ENCODE data around the gene JPT1.
"Not testable (repeated sequence)": the region's sequence is repeated elsewhere in the genome, so short reads cannot be mapped to it uniquely, and the experiment has no call there.

JPT1 gene

GRCh38 chr17:75130632-75131277, 23.6 kb downstream of the JPT1 start:
- peak; percentile 81 for DNase-seq (ENCODE audit: low read depth, low spot score)

- DNase-seq (ENCODE audit: low read depth, low spot score), result no peak
Measured at GRCh38 chr17:75130059-75130631, 24.2 kb downstream of the JPT1 start.

- no peak for DNase-seq (ENCODE audit: low read depth, low spot score)
Measured at GRCh38 chr17:75129576-75129975, 24.7 kb downstream of the JPT1 start.

DNA sequence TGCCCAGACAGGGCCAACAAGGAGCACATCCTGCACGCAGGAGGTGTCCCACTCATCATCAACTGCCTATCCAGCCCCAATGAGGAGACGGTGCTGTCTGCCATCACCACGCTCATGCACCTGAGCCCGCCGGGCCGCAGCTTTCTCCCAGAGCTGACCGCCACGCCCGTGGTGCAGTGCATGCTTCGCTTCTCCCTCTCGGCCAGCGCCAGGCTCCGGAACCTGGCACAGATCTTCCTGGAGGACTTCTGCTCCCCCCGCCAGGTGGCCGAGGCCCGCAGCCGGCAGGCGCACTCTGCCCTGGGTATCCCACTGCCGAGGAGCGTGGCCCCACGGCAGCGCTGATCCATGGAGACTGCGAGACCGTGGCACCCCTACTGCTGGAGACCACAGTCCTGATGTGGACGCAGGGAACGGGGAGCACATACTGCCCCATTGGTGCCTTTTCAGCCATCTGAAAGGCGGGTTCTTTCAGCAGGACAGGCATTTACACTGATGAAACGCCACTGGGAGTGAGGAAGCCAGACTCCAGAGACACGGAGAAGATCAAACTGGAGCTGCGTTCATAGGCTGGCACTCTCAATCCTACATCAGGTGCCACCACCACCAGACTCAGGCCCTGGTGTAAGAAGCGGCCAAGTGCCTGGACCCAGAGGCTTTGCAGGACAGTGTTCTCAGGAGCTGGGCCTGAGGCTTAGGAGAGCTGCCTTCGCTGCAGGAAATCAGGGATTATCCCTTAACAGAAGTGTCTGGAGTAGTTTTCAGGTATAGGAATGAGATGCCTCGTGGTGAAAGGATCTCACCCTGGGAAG, 25.4 kb downstream of the JPT1 start:
- no peak for DNase-seq (ENCODE audit: low read depth, low spot score)

GRCh38 chr17:75127936-75128335, 26.4 kb downstream of the JPT1 start:
- DNase-seq (ENCODE audit: low read depth, low spot score), result not testable (repeated sequence)

DNA sequence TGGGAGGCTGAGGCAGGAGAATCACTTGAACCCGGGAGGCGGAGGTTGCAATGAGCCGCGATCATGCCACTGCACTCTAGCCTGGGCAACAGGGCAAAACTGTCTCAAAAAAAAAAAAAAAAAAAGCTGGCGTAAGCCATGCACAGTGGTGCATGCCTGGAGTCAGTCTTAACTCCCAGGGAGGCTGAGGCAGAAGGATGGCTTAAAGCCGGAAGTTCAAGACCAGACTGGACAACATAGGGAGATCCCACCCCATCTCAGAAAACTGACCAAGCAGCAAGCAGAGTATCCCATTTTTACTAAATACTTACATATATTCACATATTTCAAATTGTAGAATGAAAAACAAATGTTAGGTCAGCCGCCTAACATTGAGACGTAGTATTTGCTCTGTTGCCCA, 27.4 kb downstream of the JPT1 start:
- DNase-seq (ENCODE audit: low read depth, low spot score), result no peak

GRCh38 chr17:75125984-75126383, 28.3 kb downstream of the JPT1 start:
- DNase-seq (ENCODE audit: low read depth, low spot score), result no peak

GRCh38 chr17:75124819-75125162, 29.5 kb downstream of the JPT1 start:
- no peak for DNase-seq (ENCODE audit: low read depth, low spot score)

DNA sequence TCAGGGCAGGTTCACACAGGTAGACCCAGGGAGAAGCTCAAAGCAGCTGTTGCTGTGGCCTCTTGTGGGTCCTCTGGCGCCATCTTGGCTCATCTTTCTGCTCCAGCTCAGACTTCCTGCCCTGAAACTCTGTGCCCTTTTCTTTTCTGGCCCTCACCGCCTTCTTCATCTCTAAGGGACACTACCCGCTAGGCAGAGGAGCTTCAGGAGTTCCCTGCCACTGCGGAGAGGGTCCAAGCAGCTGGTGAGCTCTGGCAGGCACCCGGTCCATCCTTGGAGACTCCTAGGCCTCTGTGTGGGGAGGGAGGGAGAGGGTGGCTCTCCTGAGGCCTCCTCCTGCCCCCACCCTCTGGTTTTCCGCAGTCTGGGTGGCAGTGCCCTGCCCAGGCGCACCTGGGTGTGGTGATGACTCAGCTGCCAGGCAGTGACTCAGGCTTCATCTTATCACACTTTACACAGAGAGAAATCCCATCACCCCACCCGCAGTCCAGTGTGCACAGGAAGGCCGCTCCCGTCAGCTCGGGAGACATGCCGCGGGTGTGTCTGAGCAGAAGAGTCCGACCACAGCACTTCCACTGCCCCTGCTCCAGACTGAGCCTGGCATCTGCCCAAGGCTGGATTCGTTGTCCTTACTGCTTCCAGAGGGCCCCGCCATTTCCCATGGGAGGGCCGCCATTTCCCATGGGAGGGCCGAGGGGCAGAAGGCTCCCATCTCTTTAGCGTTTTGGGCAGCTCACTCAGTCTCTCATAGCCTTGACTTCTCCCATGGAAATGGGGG, 30.1 kb downstream of the JPT1 start:
- peak; percentile 78 for DNase-seq (ENCODE audit: low read depth, low spot score)

- DNase-seq (ENCODE audit: low read depth, low spot score), result no peak
Measured at GRCh38 chr17:75118307-75118706, 36.0 kb downstream of the JPT1 start.

DNA sequence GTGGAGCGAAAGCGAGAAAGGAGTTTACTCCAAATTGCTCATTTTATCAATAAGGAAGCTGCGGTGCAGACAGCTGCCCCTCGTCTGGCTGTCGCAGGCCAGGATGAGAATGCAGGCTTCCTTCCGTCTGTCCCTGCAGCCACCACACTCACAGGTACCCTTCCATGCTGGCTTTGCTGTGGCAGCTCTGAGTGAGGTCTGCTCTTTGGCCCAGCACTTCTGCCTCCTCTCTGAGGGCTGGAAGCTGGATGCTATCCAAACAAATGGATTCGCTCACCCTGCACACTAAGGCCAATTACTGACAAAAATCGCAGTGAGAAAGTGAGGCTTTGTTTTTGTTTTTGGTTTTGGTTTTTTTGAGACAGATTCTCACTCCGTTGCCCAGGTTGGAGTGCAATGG, 37.6 kb downstream of the JPT1 start:
- no peak for DNase-seq (ENCODE audit: low read depth, low spot score)

GRCh38 chr17:75115555-75115954, 38.8 kb downstream of the JPT1 start:
- DNase-seq (ENCODE audit: low read depth, low spot score), result no peak

DNA sequence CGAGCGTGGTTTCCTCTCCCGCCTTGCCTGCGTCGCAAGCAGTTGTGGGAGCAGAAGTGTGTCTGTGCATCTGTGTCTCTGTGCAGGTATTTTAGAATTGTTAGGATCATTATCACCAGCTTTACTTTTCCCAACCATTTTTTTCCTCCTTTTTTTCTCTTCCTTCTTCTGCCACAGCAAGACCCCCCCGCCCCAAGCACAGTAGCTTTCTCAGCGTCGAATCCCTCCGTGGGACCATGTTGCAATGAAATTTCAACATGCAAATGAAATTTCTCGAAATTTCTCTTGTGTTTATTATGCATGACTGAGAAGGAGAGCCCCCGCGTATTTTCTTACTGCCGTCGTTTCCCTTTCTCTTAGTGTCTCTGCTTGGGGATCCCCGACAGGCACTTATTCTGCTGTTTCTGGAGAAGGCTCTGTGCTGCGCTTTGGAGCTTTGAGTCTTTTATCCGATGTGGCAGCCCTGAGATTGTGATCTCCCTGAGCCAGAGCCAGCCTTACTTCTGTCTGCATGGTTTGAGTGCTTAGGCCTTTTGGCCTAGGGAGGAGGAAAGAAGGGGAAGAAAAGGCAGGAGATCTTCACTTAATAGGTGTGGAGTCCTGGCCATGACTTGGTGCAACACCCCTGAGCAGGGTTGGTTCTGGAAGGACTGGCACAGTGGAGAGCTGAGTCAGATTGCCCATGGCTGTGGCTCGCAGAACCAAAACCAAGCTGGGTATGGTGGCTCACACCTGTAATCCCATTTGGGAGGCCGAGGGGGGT, 39.6 kb downstream of the JPT1 start:
- DNase-seq (ENCODE audit: low read depth, low spot score), result no peak

- DNase-seq (ENCODE audit: low read depth, low spot score), result peak; percentile 93
Measured at GRCh38 chr17:75113798-75114551, 40.3 kb downstream of the JPT1 start.

DNA sequence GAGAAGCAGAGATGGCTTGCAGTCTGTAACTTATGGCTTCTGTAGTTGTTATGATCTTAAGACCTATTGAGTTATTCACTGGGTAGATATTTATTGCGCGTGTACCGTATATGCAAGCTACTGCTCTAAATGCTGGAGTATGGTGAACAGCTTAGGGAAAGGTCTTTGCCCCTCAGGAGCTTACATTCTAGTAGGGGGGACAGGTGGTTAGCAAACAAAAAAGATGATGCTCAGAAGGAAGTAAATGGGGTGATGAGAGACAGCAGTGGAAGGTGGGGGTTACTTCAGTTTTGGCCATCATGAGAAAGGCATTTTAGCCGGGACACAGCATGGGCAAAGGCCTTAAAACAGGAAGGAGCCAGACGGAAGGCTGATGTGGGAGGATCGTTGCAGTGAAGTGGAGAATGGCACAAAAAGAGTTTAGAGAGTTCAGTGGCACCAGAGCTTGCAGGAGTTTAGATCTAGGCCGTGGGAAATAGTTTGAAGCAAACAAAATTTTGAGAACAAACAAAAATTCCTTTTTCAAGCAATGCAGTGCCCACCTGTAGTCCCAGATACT, 42.5 kb downstream of the JPT1 start:
- DNase-seq (ENCODE audit: low read depth, low spot score), result no peak

GRCh38 chr17:75110234-75110937, 43.9 kb downstream of the JPT1 start:
- no peak for DNase-seq (ENCODE audit: low read depth, low spot score)

DNA sequence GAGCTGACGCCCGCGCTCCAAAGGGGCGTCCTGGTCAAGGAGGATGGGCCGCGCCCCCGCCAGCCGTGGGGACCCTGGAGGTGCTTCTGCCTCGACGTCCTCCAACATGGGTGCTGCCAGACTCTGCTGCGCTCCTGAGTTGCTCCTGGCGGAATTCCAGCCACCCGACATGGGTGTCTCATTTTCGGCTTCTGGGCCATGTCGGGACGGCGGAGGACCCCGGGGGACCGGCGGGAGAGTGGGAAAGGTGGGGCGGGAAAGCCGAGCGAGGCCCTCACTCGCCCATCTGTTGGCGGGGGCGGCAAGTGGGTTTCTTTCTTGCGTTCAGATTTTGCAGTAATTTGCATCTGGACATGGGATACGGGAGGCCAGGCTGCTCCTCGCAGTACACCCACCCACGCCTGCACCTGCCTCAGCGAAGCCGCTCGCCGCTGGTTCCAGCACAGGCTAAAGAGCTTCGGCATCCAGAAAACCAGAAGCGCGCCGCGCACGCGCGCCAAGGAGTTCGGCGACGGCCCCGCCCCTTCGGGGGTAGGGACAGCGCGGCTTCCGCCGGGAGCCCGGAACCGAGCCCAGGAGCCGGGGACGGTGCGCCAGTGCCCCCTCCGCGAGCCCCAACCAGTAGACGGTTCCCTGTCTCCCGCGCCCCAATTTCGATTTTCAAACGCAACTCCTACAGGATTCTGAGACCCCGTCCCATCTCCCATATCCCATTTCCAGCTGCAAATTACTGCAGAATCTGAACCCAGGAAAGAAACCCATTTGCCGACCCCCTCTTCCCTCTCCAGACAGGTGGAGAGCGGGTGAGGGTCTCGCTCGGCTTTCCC, 44.7 kb downstream of the JPT1 start, which contains the start of gene ARMC7:
TSS of gene ARMC7 (plus strand) at position 563 of the 827 bp plus-strand sequence. CDS start 320 bp downstream, outside the sequence.
- peak; percentile 95 for DNase-seq (ENCODE audit: low read depth, low spot score)

GRCh38 chr17:75109046-75109406, 45.3 kb downstream of the JPT1 start:
- no peak for DNase-seq (ENCODE audit: low read depth, low spot score)

DNA sequence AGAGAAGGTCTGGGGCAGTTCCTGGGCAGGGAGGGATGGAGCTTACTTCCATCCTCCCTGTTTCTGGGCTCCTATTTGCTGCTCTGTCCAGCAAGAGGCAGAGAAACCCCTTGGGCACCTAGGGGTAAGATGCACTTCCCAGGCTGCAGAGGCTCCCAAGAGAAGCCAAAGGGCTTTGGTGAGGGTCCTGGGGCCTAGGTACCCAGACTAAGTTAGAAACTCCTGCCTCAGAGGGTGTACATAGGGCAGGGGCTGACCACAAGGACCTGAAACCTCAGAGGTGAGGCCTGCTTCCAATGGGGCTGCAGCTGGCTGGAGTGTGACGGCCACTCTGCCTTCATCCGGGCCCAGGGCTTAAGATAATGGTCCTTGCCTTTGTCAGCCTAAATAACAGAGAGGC, 46.1 kb downstream of the JPT1 start:
- DNase-seq (ENCODE audit: low read depth, low spot score), result no peak
